GM18508 (cell line): ENCODE data around the gene KIF13A.
"Not testable (repeated sequence)": the region's sequence is repeated elsewhere in the genome, so short reads cannot be mapped to it uniquely, and the experiment has no call there.

Experiments used
- ATAC-seq: cut with Tn5 transposase; IDR thresholded peaks from one replicate; pipeline ENCODE4 v1.9.1; 2021; ENCODE audit warnings: moderate number of reproducible peaks; ENCODE audit not compliant: insufficient read depth, unreplicated experiment

The KIF13A gene

GRCh38 chr6:17987447-17987696, at the start of gene KIF13A:
Gene KIF13A, minus strand, starts transcription at chr6:17987635. Its CDS starts 172 bp downstream, at chr6:17987463.
- ATAC-seq, result no peak

DNA sequence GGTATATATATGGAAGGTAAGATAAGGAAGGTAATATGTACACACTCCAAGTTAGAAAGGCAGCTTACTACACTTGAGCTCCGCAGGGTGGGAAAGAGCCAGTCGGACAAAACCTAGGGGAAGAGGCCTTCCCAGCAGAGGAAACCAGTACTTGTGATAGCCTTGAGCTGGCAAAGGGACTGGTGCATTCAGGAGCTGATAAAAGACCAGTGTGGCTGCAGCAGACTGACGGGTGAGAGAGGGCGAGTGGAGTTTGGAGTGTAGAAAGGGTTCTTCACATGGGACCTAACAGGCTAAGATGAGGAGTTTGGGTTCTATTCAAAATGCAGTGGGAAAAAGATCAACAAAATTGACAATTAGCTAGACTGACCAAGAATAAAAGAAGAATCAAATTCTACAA, 49.3 kb upstream of the KIF13A start:
- ATAC-seq, result no peak

GRCh38 chr6:18035330-18035854, 48.0 kb upstream of the KIF13A start:
- ATAC-seq, result no peak

- ATAC-seq, result no peak
These were observed 47.4 kb upstream of the KIF13A start for GRCh38 chr6:18034798-18035202.

DNA sequence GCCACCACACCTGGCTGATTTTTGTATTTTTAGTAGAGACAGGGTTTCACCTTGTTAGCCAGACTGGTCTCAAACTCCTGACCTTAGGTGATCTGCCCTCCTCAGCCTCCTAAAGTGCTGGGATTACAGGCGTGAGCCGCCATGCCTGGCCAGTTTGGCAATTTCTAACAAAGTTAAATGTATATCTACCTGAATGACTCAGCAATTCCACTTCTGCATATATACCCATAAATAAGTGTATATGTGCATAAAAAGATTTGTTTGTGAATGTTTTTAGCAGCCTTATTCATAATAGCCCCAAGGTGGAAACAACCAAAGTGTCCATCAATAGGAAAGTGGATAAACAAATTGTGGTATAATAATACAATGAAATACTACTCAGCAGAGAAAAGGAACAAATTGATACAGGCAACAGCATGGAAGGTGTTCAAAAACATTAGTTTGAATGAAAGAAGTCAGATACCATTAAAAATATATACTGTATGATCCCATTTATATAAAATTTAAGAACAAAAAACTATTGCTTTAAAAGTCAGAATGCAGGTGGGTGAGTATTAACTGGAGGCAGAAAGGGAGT, 44.3 kb upstream of the KIF13A start:
- ATAC-seq, result no peak

- ATAC-seq, result no peak
These were observed 43.8 kb upstream of the KIF13A start for GRCh38 chr6:18031189-18031588.

DNA sequence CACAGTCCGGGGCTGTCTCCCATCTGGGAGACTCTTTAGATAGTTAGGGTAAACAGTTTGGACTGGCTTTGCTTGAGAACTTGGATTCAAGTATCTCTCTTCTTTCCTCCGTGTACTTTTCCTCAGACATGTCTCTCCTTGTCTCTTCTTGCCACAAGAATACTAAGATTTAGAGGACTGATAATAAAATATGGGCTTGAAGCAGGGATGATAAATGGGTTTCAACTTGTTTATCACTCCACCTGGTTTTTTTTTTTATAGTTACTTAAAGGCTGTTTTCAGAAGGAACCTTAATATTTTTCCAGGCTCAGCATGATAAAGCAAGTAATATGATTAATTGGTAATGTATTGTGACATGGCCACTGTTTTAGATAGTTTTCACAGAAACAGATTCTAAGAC, 40.9 kb upstream of the KIF13A start:
- no peak for ATAC-seq

DNA sequence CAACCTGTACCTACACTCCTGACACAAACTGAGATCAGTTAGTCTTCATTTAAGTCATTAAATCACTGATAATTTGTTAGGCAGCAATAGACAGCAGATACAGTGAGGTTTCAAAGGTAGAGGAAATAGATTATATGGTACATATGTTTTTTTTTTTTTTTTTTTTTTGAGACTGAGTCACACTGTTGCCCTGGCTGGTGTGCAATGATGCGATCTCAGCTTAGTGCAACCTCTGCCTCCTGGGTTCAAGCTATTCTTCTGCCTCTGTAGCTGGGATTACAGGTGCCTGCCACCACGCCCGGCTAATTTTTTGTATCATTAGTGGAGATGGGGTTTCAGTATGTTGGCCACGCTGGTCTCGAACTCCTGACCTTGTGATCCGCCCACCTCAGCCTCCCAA, 38.2 kb upstream of the KIF13A start:
- no peak for ATAC-seq

DNA sequence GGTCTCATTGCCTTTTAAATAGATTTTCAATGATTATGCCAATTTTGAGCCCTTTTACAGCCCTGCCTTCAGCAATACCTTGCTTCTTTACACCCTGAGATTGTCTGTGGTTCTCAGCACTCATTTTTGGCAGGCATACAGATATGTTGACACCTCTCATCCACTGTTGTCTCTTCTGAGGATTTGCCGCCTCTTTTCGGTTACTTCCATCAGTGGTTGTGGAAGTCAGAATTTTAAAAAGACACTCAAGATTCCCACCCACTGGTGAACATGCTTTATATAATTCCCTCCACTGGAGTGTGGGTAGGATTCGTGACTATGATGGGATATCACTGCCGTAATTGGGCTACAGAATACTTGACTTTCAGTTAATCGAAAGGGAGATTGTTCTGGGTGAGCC, 37.4 kb upstream of the KIF13A start:
- no peak for ATAC-seq

DNA sequence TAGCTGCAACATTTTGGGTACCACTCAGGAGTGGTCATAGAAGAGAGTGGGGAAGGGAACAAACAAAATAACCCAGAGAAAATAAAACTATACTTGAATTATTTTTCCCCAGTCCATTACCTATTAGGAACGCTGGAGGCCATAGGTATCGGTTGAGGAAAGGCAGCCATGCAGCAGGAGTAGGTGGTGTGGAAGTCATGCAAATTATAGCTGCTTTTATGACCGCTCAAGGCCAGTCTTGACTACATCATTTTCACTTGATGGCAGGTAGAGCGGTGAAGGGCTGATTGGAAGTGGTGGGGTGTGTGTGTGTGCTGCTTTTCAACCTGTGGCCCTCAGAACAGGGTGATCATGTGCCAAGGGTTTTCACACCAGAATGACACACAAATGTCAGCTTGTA, 36.5 kb upstream of the KIF13A start:
- ATAC-seq, result no peak

DNA sequence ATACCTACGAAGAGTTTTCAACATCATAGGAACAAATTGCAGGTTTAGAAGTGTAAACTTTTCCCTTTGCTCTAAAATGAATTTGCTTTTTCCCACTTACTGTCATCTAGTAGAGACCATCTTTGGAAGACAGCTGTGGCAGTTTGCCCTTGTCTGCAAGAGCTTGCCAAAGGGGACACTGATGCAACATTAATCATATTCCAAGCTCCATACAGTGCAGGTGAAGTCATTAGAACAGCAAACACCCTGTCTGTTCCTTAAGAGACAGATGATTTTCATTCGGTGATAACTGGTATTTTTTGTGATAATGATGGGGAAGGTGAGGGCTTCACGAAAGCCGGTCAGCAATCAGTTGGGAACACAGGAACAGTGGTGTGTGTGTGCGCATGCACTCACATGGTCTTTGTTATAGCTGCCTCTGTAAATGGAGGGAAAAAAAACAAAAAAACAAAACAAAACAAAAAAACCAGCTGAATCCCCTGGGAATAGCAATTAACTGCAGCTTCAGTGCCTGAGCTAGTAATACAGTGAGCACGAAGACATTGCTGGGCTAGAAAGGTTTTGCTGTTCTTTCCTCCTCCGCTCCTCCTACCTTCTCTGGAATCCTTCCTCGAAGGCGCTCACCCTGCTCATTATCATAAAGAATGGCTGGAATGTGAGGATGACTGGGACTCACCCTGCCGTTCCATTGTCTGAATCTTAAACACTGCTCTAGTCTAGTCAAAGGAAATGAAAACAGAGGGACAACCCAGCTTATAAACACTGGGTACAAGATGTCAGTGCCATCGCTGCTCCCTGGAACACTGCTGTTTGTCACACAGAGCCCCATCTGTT, 35.2 kb upstream of the KIF13A start:
- ATAC-seq, result no peak

- no peak for ATAC-seq
These were observed 33.9 kb upstream of the KIF13A start for GRCh38 chr6:18021166-18021850.

DNA sequence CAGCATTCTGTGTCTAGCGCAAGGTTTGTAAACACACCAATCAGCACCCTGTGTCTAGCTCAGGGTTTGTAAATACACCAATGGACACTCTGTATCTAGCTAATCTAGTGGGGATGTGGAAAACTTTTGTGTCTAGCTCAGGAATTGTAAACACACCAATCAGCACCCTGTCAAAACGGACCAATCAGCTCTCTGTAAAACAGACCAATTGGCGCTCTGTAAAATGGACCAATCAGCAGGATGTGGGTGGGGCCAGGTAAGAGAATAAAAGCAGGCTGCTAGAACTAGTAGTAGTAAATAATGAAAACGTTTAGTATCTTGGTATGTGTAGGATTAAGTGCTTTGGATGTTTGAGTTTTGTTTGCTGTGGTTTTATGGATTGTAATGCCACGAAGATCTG, 33.1 kb upstream of the KIF13A start:
- ATAC-seq, result not testable (repeated sequence)

DNA sequence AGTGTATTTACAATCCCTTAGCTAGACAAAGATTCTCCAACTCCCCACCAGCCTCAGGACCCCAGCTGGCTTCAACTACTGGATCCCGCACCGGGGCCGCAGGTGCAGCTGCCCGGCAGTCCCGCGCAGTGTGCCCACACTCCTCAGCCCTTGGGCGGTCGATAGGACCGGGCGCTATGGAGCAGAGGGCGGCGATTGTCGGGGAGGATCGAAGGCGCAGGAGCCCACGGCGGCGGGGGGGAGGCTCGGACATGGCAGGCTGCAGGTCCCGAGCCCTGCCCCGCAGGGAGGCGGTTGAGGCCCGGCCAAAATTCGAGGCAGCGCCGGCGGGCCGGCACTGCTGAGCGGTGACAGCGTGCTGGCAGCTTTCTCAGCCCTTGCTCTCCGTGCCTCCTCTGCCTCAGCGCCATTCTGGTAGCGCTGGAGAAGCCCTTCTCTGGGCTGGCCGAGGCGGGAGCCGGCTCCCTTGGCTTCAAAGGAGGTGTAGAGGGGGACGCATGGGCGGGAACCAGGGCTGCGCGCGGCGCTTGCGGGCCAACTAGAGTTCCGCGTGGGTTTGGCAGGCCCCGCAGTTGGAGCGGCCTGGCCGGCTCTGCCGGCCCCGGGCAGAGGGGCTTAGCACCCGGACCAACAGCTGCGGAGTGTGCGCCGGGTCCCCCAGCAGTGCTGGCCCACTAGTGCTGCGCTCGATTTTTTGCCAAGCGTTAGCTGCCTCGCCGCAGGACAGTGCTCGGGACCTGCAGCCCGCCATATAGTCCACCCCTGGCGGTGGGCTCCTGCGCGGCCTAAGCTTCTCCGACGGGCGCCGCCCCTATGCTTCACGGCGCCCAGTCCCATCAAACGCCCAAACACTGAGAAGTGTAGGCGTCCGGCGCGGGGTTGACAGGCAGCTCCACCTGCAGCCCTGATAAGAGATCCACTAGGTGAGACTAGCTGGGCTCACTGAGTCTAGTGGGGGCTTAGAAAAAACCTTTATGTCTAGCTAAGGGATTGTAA, 32.4 kb upstream of the KIF13A start:
- ATAC-seq, result no peak

GRCh38 chr6:18019133-18019532, 31.7 kb upstream of the KIF13A start:
- ATAC-seq, result not testable (repeated sequence)

DNA sequence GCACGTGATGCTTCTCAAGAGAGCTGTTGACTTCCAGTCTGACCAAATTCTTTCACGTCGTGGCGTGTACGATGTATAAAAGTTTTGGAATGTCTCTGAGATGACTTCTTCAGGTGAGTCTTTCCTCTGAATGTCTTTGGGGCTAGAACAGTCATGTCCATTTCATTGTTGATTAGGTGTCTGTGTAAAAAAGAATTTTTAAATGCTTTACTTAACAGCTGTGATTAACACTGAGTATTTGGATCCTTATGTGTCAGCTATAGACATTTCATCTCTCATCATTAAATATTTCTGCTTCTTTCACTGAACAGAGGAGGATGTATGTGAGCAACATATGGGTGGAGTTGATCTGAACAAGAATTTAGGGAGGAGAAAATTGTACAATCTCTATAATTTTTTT, 29.3 kb upstream of the KIF13A start:
- no peak for ATAC-seq

DNA sequence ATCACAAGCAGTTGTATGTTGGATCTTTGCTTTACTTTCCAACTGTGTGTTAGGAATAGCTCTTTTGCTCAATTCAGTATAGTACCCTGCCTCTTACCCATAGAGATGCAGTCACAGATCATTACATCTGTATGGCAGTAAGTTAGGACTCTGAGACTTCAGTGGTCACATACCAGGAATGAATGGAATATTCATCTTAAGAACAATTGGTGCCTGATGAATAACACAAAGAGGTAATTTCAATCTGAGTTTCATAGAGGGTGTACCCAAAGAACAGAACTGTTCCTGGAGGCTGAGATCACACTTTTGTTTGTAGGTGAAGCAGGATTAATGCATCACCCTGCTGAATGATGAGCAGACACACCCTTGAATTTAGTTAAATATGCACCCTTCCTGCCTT, 28.7 kb upstream of the KIF13A start:
- ATAC-seq, result no peak

DNA sequence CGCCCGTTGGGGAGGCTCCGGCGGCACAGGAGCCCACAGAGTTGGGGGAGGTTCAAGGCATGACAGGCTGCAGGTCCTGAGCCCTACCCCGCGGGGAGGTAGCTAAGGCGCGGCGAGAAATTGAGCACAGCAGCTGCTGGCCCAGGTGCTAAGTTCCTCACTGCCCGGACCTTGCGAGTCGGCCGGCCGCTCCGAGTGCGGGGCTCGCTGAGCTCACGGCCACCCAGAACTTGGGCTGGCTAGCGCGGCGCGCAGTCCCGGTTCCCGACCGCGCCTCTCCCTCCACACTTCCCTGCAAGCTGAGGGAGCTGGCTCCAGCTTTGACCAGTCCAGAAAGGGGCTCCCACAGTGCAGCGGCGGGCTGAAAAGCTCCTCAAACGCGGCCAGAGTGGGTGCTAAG, 23.9 kb upstream of the KIF13A start:
- ATAC-seq, result no peak

DNA sequence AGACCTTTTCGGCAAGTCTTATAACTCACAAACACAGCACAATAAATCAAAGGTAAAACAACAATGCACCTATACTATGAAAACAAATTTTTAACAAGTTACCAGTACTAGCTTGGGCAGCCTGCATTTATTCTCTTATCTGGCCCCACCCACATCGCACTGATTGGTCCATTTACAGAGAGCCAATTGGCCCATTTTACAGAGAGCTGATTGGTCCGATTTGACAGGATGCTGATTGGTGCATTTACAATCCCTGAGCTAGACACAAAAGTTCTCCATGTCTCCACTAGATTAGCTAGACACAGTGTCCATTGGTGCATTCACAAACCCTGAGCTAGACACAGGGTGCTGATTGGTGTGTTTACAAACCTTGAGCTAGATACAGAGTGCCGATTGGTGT, 23.1 kb upstream of the KIF13A start:
- not testable (repeated sequence) for ATAC-seq

DNA sequence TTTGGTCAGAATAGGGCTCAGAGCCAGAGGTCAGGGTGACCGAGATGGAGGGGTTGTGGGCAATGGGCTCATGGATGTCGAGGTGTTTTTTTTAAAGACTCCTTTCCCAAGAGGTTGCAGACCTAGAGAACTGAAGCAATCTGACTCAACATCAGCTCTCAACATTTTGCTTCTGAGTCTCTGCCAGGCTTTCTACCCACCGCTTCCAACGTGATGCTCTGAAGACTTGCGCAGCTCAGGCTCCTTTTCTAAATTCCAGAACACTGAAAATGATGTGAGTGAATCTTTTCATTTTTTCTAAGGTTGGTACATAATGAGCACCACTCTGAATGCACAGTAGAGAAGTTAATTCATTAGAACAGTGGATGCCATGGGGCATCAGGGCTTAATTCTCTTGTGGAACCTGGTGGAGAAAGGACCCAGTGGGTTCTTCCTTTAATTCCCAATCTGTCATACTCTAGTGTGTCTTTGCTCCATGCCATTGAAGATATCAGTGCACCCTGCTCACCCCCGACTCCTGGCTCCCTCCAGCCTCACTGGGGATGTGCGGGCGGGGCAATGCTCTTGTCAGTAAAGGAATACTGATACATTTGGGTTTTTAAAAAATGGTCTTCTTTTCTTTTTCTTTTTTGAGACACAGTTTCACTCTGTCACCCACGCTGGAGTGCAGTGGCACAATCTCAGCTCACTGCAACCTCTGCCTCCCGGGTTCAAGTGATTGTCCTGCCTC, 17.0 kb upstream of the KIF13A start:
- ATAC-seq, result no peak
